Vein endothelial cell (primary cell): ENCODE measurements around the gene CACYBP. TPM values are rescaled to one million over a fixed set of nuclear protein-coding genes. Genes with fewer than 3 reads are reported as not detected.

Experiments used
- small RNA-seq: library from RNA; depleted of rRNA; stranded (forward); fragments of <200 nt; gene quantifications from one replicate; pipeline ENCODE3, GENCODE V24; 2012
- total RNA-seq: library from RNA; depleted of rRNA; stranded (reverse); fragments of >200 nt; gene quantifications from 2 replicates; pipeline ENCODE4 v1.2.3, GENCODE V29; 2012

The CACYBP gene, protein sequence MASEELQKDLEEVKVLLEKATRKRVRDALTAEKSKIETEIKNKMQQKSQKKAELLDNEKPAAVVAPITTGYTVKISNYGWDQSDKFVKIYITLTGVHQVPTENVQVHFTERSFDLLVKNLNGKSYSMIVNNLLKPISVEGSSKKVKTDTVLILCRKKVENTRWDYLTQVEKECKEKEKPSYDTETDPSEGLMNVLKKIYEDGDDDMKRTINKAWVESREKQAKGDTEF
- total RNA-seq, result 113 and 270 TPM in 2 replicates

DNA sequence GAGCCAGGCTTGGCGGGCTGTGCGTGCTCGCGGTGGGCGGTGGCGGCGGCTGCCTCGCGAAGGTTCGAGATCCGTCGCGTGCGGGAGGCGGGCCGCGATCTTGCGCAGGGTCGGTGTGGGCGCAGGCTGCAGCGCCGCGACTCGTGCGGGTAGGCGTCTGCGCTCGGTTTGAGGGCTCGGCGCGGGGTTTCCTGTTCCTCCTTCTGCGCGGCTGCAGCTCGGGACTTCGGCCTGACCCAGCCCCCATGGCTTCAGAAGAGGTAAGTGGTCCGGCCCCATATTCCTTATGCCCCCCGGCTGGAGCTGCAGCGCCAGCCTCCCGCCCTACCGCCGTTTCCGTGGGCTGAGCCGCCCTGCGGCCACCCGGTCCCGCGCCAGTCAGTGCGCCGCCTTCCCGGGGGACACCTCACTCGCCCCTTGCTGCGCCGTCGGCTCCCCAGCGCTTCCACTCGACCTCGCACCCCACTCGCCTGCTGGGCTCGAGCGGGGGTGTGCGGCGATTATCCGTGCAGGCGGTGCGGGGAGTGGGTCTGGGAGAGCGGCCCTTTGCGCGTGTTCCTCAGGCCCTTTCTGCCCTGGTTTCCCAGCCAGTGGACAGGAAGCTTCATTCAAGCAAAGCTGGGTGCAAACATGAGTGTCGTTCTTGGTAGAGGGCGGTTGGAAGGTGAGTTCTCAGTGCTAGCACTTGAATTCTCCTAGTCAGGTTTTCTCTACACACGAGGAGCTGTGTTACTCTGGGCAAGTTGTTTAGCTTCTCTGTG lies at the start of gene CACYBP:
Gene CACYBP, plus strand, starts transcription at position 12 of the 761 bp plus-strand sequence. Its CDS starts 234 bp downstream, at position 246.

DNA sequence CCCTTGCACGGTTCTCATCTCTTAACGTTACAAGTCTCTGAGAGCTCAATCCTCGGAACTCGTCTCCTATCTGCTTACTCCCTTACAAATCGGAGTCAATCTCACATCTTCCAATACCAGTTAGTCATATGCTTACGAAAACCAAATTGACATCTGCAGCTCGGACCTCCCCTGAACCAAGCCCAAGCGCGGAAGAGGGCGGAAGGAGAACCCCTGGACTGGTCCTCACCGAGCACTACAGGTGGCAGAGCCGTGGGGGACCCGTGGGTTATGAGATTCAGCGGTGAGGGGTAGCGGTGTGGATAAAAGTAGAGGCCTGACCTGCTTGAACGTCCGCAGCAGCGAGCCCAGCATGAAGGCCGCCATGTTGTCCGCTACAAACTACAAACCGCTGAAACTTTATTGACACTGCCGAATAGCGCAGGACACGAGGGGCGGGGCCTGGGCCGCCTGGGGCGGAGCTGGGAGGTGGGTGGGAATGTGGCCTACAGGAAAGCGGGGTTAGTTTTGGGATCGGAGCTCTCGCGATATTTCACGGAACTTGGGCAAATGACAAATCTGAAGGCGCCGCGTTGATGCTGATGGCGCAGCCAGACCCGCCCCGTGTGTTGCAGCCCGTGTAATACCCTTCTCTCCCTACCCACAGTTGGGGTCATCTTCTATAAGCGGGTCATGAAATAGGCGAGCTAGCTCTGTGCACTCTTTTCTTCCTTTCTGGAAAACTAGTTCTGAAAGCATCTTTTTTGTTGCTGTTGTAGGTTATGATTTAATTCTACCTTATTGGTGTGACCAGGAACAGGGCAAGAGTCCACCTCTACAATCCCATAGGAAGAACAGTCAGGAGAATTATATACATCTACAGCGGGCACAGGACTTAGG lies 23.5 kb downstream of the CACYBP start, which contains the start of gene MRPS14:
Gene MRPS14, minus strand, starts transcription at position 383 of the 879 bp plus-strand sequence. Its CDS starts 17 bp downstream, at position 366.

Small RNA genes within 50 kb of the gene (small RNA-seq; reads per million reads assigned to genes)
- gene RF00019 (not detected), gene RNU6-307P (not detected)

Other genes with a start within 250 kb of the CACYBP start
- 15.2 and 16.7 TPM in 2 replicates for gene MRPS14, start 23.5 kb downstream of the CACYBP start, total RNA-seq
- gene TNN, start 67.9 kb downstream of the CACYBP start, total RNA-seq, result under 0.01 TPM in 1 of 2 replicates, not detected in the other
- gene KIAA0040, start 192.8 kb downstream of the CACYBP start, total RNA-seq, result 17.6 and 53.5 TPM in 2 replicates